ENCODE data around the gene SETMAR.
"Not testable (repeated sequence)": the region's sequence is repeated elsewhere in the genome, so short reads cannot be mapped to it uniquely, and the experiment has no call there.

SETMAR gene

DNA sequence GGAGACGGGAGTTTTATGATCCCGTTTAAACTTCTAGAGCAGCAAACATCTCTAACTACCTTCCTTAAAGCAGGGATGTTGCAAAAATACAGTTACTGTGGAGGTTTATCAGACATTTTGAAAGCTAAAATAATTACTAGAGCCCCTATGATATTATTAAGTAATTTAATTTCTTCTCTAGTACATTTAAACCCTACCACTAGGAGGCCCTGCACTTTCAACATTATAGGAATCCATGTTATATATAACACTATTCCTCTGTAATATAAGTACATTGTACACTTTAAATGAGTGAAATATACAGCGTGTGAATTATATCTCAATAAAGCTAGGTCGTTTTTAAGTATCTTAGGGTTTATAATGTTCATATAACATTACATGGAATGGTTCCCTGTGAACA is 11.5 kb downstream of the SETMAR start:
- no peak for DNase-seq

DNA sequence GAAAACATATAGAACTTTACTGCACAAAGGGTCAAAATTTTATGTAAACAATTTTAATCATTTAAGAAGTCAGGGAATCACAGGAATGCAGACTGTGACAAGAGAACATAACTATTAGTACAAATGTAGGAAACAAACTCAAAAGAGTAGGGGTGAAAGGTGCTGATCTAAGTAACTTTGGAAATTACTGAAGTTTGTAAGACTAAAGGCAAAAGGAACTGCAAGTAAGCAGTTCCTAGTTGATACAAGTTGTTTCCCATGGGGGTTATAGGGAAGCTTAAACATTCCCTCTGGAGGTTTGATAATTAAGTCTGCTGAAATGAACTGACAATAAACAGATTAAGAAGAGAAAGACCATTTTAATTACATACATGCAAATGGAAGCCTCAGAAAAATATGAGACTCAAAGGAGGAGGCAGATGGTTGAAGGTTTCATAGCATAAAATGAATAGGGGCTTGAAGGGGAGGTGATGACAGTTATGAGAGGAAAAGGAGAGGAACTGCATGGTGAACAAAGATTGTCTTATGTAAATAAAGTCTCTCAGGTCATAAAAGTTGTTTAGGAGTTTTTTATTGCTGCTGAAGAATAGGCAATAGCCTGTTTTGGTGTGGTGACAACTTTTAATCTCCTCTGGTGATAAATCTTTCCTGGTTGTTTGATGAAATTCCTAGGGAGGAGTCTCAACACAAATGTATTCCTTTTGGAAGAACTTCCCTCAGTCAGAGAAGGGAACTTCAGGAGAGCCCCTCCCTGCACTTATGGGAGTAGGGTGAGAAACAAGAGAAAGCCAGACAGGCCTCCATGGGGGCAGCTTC is 17.1 kb downstream of the SETMAR start:
- DNase-seq: peak; percentile 14 to 27

- no peak for DNase-seq
These were observed 18.6 kb downstream of the SETMAR start for GRCh38 chr3:4321732-4322131.

DNA sequence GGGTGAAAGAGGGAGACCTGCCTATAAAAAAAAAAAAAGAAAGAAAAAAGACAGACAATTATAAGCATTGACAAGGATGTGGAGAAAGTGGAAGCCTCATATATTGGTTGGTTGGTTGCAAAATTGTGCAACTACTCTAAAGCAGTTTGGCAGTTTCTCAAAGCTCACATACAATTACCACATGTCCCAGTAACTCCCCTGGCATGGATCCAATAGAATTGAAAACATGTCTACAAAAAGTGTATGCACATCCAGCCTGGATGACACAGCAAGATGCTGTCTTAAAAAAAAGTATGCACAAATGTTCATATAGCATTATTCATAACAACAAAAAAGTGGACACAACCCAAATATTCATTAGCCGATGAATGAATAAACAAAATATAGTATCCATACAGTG is 19.5 kb downstream of the SETMAR start:
- peak; percentile 67 to 89 for DNase-seq

GRCh38 chr3:4323246-4324027 is 20.3 kb downstream of the SETMAR start:
- no peak for DNase-seq

DNA sequence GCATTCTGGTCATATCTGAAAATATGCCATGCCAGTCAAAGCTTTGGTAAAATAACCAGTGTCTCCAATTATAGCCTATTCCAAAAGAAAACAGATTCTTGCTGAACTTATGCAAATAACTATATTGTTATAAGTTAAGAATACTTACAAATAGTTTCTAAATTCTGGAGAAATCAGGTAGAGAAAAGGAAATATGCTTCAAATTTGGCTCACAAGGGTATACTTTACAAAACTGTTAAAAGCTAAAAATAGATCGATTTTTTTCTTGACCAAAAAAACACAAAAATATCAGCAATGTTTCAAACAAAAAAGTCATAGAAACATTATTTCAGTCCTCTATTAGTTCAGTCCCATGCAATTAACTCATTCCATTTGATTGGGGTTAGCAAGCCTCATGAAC is 23.7 kb downstream of the SETMAR start:
- no peak for DNase-seq

DNA sequence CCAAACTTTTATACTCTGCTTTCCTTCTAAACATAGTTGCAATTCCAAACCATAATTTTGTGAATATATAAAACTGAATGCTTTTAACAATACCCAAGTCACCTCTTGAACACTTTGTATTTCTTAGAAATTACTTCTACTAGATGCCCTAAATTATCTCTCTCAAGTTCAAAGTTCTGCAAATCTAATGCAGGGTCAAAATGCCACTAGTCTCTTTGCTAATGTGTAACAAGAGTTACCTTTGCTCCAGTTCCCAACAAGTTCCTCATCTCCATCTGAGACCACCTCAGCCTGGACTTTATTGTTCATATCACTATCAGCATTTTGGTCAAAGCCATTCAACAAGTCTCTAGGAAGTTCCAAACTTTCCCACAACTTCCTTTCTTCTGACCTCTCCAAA is 26.6 kb downstream of the SETMAR start:
- DNase-seq: not testable (repeated sequence)

- no peak for DNase-seq
These were observed 28.9 kb downstream of the SETMAR start for GRCh38 chr3:4332111-4332510.

DNA sequence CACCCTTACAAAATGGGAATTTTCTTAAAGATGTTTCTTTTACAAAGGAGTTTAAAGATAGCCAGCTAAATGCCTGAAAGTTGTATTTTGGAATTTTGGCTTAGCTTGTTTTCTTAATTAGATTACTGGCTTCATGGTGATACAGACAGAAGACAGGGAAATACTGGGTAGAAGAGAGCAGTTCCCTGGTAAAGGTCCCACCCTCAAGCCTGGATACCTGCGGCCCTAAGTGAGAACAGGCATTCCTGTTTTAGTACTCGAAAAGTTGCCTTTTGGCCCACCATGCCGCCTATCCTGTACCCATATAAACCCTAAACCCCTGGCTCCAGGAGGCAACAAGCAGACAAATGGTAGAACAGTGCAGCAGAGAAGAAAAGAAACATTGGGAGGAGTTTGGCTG is 29.4 kb downstream of the SETMAR start:
- DNase-seq: no peak

DNA sequence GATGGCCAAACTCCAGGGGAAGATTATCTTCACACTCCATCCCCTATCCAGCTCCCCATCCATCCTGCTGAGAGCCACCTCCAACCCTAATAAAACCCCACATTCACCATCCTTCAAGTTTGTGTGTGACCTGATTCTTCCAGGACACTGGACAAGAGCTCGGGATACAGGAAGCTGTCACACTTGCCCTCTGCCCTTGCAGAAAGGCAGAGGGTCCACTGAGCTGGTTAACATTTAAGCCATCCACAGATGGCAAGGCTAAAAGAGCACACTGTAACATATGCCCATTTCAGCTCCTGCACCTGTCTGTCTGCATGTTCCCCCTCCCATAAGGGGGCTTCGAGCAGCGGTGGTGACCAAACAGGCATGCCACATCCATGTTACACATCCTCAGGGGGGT is 29.8 kb downstream of the SETMAR start:
- DNase-seq: no peak

- DNase-seq: no peak
These were observed 31.4 kb downstream of the SETMAR start for GRCh38 chr3:4334548-4334947.

GRCh38 chr3:4335840-4336562 is 32.8 kb downstream of the SETMAR start:
- DNase-seq: no peak

DNA sequence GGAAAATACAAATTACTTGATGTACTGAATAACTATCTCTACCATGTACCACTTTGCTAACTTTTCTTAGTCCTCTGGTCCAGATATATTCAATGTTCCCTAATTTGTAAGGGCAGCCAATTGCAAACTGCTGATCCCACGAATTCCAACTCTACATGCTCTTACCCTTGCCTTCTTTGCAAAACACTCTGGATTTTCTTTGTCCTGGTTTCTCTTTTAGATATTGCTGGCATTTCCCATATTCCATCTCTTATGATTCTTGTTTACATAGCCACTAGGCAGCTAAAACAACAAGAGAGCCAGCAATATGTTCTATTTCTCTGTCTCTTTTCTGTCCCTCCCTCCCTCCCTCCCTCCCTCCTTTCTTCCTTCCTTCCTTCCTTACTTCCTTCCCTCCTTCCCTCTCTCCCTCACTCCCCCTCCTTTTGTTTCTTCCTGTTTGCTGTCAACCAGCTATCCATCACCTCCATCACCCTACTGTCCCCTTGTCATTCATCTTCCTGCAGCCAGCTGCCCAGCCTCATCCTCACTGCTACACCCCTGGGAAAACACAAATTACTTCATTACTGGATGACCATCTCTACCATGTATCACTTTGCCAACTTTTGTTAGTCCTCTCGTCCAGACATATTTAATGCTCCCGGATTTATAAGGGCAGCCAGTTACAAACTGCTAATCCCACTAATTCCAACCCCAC is 33.8 kb downstream of the SETMAR start:
- DNase-seq: no peak

- no peak for DNase-seq
These were observed 35.6 kb downstream of the SETMAR start for GRCh38 chr3:4338751-4339150.

GRCh38 chr3:4340077-4340410 is 36.9 kb downstream of the SETMAR start:
- no peak for DNase-seq

GRCh38 chr3:4340411-4341335 is 37.5 kb downstream of the SETMAR start:
- DNase-seq: peak; percentile 32 to 46

- DNase-seq: no peak
These were observed 38.1 kb downstream of the SETMAR start for GRCh38 chr3:4341336-4341675.

DNA sequence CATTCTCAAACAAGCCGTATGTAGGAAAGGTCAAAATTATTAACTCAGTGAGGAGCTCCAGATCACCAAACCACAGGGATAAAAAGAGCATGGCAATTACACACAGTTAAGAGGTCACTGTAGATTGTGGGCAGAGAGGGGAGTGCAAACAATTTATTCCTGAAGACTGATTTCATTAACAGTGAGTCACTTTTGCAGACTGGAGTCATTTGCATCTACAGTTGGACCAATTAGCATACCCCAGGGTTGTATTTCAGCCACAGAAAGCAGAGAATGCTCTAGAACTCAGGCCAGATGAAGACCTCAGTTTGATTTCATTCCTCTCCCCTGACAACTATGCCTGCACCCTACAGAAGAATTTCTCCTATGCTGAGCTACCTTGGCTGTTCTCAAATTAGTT is 40.1 kb downstream of the SETMAR start:
- DNase-seq: no peak

DNA sequence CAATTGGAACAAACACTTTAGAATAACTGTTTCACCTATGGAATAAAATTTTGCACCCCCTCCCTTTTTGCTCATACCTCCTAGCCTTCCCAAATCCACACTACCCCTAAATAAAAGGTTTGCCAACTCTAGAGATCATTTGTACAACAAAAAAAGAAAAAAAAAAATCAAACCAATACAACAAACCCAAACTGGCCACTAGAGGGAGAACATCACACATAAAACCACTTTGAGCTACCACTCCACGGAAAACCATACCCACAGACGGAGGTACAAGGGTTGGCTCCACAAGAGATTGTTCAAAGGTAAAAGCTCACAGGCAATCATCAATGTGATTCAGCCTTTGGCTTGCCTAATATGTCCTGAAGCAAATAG is 47.6 kb downstream of the SETMAR start:
- peak; percentile 70 to 74 for DNase-seq

DNA sequence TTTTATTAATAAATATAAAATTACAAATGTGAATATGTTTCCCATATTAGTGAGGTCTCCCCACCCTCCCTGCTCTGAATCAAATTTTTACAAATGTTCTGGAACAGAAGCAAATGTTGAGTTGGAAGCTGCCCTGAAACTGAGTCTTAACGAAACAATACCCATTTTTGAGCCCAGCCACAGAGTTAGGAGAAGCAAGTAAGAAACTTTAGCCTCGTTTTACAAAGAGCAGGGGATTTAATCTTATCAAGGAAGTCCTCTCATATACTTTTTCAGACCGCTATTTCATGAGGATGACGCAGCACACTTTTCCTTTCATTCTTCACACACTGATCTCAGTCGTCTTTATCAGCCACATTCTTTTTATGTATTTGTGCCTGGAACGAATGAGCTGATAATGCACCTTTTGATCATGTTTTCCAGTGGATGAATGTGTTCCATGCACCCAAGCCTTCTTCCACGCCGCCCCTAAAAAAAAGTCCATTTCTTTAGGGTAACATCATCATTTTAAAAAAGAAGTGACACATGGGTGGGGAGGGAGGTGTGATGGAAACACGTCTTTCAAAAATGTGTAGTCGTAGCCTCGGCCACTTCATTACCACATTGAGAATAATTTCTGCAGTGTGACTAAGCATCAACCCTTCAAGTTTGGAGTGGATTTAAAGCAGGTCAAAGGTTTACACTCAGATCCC is 48.1 kb downstream of the SETMAR start:
- DNase-seq: peak; percentile 47 to 54

GRCh38 chr3:4351872-4352271 is 48.7 kb downstream of the SETMAR start:
- no peak for DNase-seq
